Mucosa of rectum (tissue), 2 donors: ENCODE results near the gene C20orf204.

ENCODE experiments used
- H3K27ac ChIP-seq, 2 donors: one replicate each; pipeline ENCODE4 v1.7.0; 2013; ENCODE audit warnings: inconsistent platforms in 2 of 2, low read depth in 2 of 2, low read length in 2 of 2
- H3K27me3 ChIP-seq, 2 donors: one replicate each; pipeline ENCODE4 v1.7.0; 2013; ENCODE audit warnings: low read length in 2 of 2; ENCODE audit not compliant: control insufficient read depth in 2 of 2, insufficient read depth in 2 of 2
- H3K36me3 ChIP-seq, 2 donors: one replicate each; pipeline ENCODE4 v1.7.0; 2013; ENCODE audit warnings: low read length in 2 of 2; ENCODE audit not compliant: control insufficient read depth in 2 of 2, insufficient read depth in 2 of 2
- H3K4me1 ChIP-seq, 2 donors: one replicate each; pipeline ENCODE4 v1.7.0; 2013; ENCODE audit warnings: low read length in 2 of 2, mild to moderate bottlenecking in 1 of 2; ENCODE audit not compliant: control insufficient read depth in 2 of 2, insufficient read depth in 2 of 2
- H3K4me3 ChIP-seq, 2 donors: one replicate each; pipeline ENCODE4 v1.7.0; 2013; ENCODE audit warnings: low read length in 2 of 2
- H3K9ac ChIP-seq, 2 donors: one replicate each; pipeline ENCODE4 v1.7.0; 2013; ENCODE audit warnings: low read length in 2 of 2, low read depth in 1 of 2, mild to moderate bottlenecking in 1 of 2
- H3K9me3 ChIP-seq, 2 donors: one replicate each; pipeline ENCODE4 v1.7.0; 2013; ENCODE audit warnings: low read length in 2 of 2; ENCODE audit not compliant: control insufficient read depth in 2 of 2
- donor health status: healthy.
- donor health status: Normal muscosa, but diverticular disease.

Gene C20orf204

DNA sequence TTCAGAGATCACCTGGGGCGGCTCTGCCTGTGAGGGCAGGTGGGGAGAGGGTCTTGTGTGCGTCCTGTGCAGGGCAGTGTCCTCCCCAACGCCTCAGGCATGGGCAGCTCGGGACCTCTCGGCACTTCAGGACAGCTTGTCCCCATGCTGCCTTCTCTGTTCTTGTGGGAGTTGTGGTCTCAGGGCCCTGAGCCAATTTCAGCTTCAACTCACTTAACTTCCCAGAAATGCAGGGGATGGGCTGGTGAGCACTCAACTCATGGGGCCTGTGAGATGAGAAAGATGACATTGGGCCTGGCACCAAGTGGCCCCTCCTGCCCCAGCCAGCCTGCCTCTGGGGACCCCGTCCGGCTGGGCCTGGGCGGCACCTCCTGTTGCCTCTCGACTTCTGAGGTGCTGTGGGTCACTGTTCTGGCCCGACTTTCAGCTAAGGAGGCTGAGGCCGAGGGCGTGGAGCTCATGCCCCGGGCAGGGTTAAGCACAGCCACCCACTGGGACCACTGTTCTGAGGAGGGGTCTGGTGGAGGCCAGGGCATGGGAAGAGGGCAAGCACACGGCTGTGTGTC, 36.6 kb downstream of the C20orf204 start:
- Histone ChIP-seq H3K9me3 (no peaks in the 10 kb centered on the region), H3K9ac (no peak overlapping the region), H3K27ac (no peak overlapping the region), H3K4me3 (no peak overlapping the region), H3K27me3 (no peaks in the 10 kb centered on the region), H3K36me3 (peaks cover 5 to 6% of the 10 kb centered on the region in 2 donors), H3K4me1 (peaks cover 0 to 3% of the 10 kb centered on the region in 2 donors)

DNA sequence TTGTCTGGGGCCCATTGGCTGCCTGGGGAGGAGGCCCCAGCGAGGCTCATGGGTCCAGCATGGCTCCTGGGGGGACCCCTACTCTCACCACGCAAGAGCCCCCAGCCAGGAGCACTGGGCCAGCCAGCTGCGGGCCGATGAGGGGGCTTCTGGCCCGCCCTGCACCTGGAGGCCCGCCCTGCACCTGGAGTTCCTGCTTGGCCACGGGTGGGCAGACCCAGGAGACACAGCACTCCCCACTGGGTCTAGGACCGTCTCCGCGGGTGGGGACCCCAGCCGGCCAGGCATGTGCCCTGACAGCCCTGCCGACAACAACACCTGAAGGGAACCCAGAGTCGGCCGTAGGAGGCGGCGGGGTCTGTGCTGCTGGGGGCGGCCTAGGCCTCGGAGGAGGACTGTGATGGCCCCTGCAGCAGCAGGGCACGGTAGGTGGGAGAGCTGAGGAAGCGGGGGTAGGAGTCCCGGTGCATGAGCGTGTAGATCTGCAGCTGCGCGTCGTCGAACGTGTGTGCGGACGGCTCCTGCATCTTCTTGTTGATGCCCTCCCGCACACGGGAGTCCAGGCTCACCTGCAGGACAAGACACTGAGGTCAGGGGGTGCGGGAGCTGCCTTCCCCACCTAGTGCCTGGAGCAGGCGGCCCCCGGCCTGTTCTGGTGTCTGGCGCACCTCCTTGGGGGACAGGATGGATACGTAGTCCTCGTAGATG, 37.6 kb downstream of the C20orf204 start:
- Histone ChIP-seq H3K36me3 (peaks cover 5 to 6% of the 10 kb centered on the region in 2 donors), H3K4me1 (peaks cover 6 to 7% of the 10 kb centered on the region in 2 donors), H3K4me3 (no peak overlapping the region), H3K27ac (no peak overlapping the region), H3K27me3 (no peaks in the 10 kb centered on the region), H3K9ac (no peak overlapping the region), H3K9me3 (no peaks in the 10 kb centered on the region)

DNA sequence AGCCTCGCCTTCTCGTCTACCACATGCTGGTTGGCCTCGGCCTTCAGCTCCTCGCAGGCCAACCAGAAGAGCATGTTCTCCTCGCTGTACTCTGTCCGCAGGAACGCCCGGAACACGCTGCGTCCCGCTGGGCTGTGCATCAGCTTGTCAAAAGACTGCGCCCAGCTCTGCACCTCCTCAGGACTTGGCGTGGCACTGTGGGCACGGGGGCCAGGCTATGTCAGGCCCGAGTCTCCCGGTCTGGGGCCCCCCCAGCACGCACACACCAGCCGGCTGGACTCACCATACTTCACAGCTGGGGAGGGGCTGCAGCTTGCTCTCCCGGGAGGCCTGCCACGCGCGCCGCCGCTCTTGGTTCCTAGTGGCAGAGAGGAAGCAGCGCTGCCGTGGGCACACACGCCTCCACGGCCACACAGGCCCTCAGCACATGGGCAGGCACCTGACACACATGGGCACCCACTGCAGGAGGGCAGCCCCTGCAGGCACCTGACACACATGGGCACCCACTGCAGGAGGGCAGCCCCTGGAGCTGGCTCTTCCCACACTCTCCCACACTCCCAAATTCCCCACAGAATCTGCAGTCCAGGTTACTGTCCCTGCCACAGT, 38.3 kb downstream of the C20orf204 start:
- Histone ChIP-seq H3K27ac (no peak overlapping the region), H3K27me3 (peaks cover 0 to 3% of the 10 kb centered on the region in 2 donors), H3K9me3 (no peaks in the 10 kb centered on the region), H3K9ac (no peak overlapping the region), H3K36me3 (peaks cover 5 to 6% of the 10 kb centered on the region in 2 donors), H3K4me1 (peaks cover 11 to 13% of the 10 kb centered on the region in 2 donors), H3K4me3 (no peak overlapping the region)

DNA sequence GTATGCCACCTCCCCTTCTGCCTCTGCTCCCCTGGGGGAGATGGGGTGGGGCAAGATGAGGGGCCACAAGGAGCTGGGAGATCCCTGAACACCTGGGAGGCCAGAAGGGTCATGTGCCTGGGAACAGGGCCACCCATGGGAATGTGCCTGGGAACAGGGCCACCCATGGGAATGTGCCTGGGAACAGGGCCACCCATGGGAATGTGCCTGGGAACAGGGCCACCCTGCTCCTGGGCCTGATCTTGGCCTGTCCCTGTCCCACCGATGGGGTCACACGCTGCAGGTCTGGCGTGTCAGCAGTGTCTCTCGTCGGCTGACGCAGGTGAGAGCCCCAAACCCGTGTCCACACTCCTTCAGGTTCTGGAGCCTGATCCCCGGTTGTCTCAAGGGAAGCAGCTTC, 39.0 kb downstream of the C20orf204 start:
- Histone ChIP-seq H3K9me3 (no peaks in the 10 kb centered on the region), H3K27ac (no peak overlapping the region), H3K4me1 (peaks cover 14 to 15% of the 10 kb centered on the region in 2 donors), H3K27me3 (peaks cover 0 to 3% of the 10 kb centered on the region in 2 donors), H3K9ac (no peak overlapping the region), H3K36me3 (peaks cover 5 to 6% of the 10 kb centered on the region in 2 donors), H3K4me3 (no peak overlapping the region)

DNA sequence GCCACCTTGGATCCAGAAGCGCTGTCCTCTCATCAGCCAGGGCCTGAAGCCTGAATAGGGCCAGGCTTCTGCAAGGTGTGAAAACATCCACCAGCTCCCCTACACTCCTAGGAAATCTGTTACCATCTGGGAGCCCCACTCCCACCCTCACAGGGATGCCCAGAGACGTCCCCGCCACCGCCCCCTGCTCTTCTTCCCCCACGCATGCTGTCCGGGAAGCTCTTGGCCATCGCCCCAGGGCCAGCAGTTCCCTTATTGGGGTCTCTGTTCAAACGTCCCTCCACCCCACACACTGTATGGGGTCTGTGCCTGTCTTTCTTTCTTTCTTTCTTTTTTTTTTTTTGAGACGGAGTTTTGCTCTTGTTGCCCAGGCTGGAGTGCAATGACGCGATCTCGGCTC, 39.6 kb downstream of the C20orf204 start:
- Histone ChIP-seq H3K36me3 (peaks cover 5 to 6% of the 10 kb centered on the region in 2 donors), H3K9me3 (no peaks in the 10 kb centered on the region), H3K4me3 (no peak overlapping the region), H3K27me3 (peaks cover 0 to 3% of the 10 kb centered on the region in 2 donors), H3K9ac (no peak overlapping the region), H3K4me1 (peaks cover 14 to 15% of the 10 kb centered on the region in 2 donors), H3K27ac (no peak overlapping the region)

GRCh38 chr20:64076061-64076997, 40.3 kb downstream of the C20orf204 start:
- H3K27me3 ChIP-seq: peaks cover 0 to 3% of the 10 kb centered on the region in 2 donors
- H3K27ac ChIP-seq: peak overlapping the region; percentile 34 to 79
- H3K9ac ChIP-seq: peak overlapping the region in 1 of 2 donors; percentile 14
- H3K36me3 ChIP-seq: peaks cover 5 to 6% of the 10 kb centered on the region in 2 donors
- peak overlapping the region in 1 of 2 donors; percentile 70 for H3K4me3 ChIP-seq
- no peaks in the 10 kb centered on the region for H3K9me3 ChIP-seq
- H3K4me1 ChIP-seq: peaks cover 14 to 15% of the 10 kb centered on the region in 2 donors

DNA sequence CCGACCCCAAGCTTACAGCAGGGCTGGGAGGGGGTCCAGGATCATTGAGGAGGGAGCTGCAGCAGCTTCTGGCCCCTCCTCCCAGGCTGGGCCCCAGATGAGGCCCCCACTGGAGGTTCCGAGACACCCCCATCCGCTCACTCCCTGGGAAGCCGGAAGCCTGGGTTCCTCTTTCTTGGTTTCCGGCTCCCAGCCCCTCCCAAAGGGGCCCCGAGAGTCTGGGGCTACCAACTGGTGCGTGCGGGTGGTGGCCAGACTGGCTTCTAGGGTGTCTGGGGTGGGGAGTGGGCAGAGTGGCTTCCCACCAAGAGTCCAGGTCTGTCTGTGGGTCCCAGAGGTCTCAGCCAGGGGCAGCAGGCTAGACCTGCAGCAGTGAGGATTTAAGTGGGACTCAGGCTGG, 41.1 kb downstream of the C20orf204 start:
- H3K4me3 ChIP-seq: peak overlapping the region in 1 of 2 donors; percentile 70

GRCh38 chr20:64077541-64077875, 41.5 kb downstream of the C20orf204 start:
- H3K4me3 ChIP-seq: peak overlapping the region in 1 of 2 donors; percentile 70

More for the DNA sequence above, 41.1 kb downstream of the C20orf204 start:
- Histone ChIP-seq H3K36me3 (peaks cover 5 to 6% of the 10 kb centered on the region in 2 donors), H3K27me3 (peaks cover 3 to 5% of the 10 kb centered on the region in 2 donors), H3K9ac (peak overlapping the region in 1 of 2 donors; percentile 14), H3K27ac (peak overlapping the region; percentile 34 to 79), H3K4me1 (peaks cover 14 to 15% of the 10 kb centered on the region in 2 donors), H3K9me3 (no peaks in the 10 kb centered on the region)

DNA sequence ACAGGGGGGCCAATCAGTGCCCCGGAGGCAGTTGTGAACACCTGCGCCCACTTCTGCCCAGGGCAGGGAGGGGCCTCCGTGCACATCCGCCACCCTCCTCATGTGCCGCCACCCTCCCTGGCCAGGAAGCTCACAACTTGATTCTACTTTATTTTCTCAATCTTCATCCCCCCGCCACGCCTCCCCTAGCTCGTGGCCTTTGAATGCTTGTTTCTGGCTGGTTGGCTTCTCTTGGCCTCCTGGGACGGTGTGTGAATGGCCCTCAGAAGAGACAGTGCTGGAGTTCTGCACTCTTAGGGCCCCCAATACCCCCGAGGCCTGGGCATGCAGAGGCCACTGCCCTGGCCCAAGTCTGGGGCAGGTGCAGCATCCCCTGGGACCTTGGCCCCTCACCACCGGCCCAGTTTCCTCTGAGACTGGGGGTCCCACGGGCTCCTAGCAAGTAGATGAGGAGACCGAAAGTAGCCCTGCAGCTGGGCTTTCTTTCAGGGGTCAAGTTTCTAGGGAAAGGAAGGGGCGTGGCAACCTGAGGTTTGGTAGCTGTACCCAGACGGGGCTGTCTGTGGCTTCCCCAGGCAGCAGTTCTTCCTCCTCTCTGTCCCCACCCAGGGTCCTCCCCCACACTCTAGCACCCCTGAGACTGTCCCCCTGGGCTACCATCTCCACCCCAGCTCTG, 42.0 kb downstream of the C20orf204 start:
- Histone ChIP-seq H3K27me3 (peaks cover 7 to 9% of the 10 kb centered on the region in 2 donors), H3K4me1 (peaks cover 14 to 17% of the 10 kb centered on the region in 2 donors), H3K9ac (peak overlapping the region; percentile 16 to 26), H3K36me3 (peaks cover 5 to 6% of the 10 kb centered on the region in 2 donors), H3K9me3 (no peaks in the 10 kb centered on the region), H3K27ac (peak overlapping the region in 1 of 2 donors; percentile 79), H3K4me3 (peak overlapping the region; percentile 64 to 70)

More at GRCh38 chr20:64077541-64077875, 41.5 kb downstream of the C20orf204 start:
- Histone ChIP-seq H3K27me3 (peaks cover 5 to 6% of the 10 kb centered on the region in 2 donors), H3K4me1 (peaks cover 14 to 15% of the 10 kb centered on the region in 2 donors), H3K9me3 (no peaks in the 10 kb centered on the region), H3K36me3 (peaks cover 5 to 6% of the 10 kb centered on the region in 2 donors), H3K27ac (peak overlapping the region in 1 of 2 donors; percentile 79), H3K9ac (no peak overlapping the region)
